ENCODE measurements around the gene IFT80.
"Not testable (repeated sequence)": the region's sequence is repeated elsewhere in the genome, so short reads cannot be mapped to it uniquely, and the experiment has no call there.

The IFT80 gene

DNA sequence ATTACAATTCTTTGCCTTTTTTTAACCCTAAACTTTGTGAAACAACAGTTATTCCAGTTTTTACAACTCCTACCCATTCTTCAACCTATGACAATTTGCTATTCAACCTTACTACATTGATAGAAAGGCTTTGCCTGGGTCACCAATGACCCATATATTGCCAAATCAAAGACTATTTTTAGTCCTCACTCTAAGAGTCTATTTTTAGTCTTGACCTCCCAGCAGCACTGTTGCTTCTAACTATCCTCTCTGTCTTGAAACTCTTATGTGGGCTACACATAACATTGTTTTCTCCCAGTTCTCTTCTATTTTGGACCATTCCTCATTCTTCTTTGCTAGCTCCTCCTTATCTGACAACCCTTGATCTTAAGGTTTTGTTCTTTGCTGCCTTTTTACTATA is 102.4 kb downstream of the IFT80 start:
- TF ChIP-seq ZNF274 (IDR thresholded peaks at IDR 0.05; ENCODE audit: low read depth, low read length) = no peak
- H3K4me3 ChIP-seq (ENCODE audit: low read length) = no peak overlapping the region

DNA sequence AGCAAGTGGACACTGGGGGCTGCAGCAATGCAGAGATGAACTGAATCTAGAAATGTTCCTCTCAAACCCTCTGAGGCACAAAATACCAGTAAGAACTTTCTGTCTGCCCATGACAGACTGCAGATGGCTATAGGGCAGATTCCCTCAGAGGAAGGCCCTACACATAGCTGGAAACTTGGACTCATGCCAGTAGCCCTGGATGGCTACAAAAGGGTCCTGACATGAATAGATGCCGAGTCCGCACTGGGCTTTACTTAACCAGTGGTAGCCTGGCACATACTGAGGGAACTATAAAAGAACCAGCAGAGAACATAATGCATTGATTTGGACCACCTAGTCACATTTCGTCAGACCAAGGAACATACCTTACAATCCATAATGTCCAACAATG is 107.1 kb downstream of the IFT80 start:
- no peak for TF ChIP-seq ZNF274 (IDR thresholded peaks at IDR 0.05; ENCODE audit: low read depth, low read length)
- H3K4me3 ChIP-seq (ENCODE audit: low read length) = no peak overlapping the region

DNA sequence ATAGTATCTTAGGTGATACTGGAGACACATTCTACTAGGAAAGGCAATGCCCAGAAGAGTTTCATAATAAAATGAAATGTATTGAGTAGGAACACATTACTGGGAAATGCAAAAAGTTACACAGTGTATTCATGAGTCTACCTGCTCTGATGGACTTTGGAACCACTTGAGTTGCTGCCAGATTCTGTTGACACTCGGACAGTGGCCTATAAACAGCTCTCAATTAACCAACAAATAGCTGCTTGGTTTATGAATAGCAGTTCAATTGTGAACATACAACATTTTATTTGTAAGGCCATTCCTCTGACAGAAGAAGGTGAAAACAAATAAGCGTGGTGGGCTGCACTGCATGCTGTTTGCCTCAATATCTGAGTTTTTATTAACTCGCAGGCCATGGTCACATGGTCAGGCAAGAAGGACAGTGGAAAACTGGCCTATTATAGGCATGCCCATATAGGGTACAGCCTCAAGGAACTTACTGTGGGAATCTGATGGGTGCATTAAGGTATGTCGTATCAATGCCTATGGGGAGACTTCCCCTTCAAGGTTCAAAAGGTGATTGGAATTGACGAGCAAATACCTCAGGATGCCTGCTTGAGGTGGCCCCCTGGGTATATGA is 107.6 kb downstream of the IFT80 start:
- TF ChIP-seq ZNF274 (IDR thresholded peaks at IDR 0.05; ENCODE audit: low read depth, low read length) = no peak
- H3K4me3 ChIP-seq (ENCODE audit: low read length) = no peak overlapping the region

DNA sequence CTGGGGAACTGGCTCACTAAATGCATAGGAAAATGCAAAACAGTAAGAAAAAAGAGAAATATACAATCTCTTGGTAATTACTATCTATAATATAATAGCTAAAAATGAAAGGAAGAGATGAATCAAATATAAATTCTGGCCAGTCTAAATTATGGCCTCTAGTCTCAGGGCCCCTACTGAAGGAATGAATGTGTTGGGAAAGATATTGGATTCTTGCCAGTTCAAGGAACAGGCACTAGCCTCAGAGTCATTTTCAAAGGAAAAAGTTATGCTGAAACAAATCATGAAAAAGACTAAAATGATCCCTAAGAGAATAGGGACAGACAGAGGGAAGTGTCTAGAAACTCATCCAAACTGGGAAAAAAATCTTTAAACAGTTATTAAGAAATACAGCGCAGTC is 111.4 kb downstream of the IFT80 start:
- no peak for TF ChIP-seq ZNF274 (IDR thresholded peaks at IDR 0.05; ENCODE audit: low read depth, low read length)
- no peak overlapping the region for H3K4me3 ChIP-seq (ENCODE audit: low read length)

DNA sequence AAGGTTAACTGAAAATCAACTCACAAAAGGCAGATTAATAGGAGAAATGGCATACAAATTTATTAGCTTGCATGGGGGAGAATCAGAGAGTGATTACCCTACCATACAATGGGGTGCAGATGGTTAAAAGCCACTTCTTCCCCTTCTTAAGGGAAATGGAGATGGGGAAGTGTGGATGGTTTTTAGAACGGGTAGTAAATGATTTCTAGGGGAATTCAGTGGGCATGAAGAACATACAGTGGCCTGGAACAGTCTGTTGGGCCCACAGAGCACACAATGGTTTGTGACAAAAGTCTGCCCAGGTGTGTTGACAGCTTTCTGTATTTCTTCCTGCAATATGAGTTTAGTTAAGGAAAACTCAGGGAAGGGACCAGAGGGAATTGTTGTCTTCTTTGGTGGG is 112.8 kb downstream of the IFT80 start:
- no peak for TF ChIP-seq ZNF274 (IDR thresholded peaks at IDR 0.05; ENCODE audit: low read depth, low read length)
- no peak overlapping the region for H3K4me3 ChIP-seq (ENCODE audit: low read length)

DNA sequence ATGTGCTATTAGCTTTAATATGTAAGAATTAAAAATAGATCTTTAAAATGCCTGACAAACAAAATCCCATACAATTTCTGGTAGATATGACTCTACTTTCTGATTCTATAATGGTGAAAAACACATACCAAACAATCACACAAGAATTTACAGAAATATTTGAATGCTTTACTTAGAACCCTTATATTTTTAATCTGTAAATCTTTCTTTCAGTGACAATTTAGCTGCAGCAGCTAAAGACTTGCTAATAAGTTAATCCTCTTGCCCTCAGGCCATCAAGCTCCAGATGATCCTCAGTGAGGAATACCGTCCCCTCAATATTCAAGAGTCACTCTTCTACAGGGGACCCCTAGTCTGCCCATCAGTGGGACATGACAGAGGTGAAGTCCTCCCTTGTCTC is 118.2 kb downstream of the IFT80 start:
- H3K4me3 ChIP-seq (ENCODE audit: low read length) = no peak overlapping the region
- TF ChIP-seq ZNF274 (IDR thresholded peaks at IDR 0.05; ENCODE audit: low read depth, low read length) = no peak

DNA sequence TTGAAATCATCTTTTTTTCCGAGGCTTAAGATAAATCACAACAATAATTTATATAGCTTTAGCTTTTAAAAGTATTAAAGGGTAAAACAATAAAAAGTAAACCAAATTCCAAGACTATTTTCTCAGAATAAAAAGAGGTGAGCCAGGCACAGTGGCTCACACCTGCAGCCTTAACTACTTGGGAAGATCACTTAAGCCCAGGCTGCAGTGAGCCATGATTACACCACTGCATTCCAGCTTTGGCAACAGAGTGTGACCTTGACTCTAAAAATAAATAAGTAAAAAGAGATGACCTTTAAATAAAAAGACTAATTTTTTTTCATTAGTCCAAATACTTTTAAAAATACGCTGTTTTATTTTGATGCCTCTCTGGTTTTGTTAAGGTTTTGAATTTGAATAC is 119.4 kb downstream of the IFT80 start:
- TF ChIP-seq ZNF274 (IDR thresholded peaks at IDR 0.05; ENCODE audit: low read depth, low read length) = no peak
- H3K4me3 ChIP-seq (ENCODE audit: low read length) = no peak overlapping the region

DNA sequence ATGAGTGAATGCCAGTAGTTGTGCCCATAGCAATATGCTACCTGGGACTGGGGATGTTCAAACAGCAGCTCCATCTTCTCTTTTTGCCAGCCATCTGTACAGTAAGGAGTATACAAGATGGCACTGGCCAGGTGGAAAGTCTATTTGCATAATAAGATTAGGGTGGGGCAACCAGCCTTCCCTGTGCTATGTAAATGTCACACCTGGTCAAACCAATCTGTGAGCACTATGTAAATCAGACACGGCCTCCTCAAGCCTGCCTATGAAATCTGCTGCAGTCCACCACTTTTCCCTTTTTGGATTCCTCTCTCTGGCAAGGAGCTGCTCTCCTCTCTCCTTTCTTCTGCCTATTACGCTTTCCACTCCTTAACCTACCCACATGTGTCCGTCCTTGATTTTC is 120.8 kb downstream of the IFT80 start:
- H3K4me3 ChIP-seq (ENCODE audit: low read length) = no peak overlapping the region
- TF ChIP-seq ZNF274 (IDR thresholded peaks at IDR 0.05; ENCODE audit: low read depth, low read length) = no peak

DNA sequence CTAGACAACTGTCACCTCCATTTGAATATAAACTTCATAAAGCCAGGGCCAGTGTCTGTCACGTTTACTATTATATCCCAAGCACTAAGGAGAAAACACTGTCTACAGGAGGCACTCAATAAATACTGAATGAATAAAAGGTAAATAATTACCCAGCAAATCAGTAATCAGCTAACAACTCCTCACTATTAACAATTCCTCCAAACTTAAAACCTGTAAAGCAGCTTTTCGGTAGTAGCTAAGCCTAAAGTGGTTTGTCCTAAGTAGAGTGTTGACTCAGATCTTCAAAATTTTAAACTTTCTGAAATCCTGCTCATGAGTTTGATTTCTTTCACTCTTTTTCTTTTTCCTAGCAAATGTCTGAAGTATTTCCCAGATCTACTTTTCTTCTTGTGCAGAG is 133.9 kb downstream of the IFT80 start:
- TF ChIP-seq ZNF274 (IDR thresholded peaks at IDR 0.05; ENCODE audit: low read depth, low read length) = no peak
- H3K4me3 ChIP-seq (ENCODE audit: low read length) = no peak overlapping the region

DNA sequence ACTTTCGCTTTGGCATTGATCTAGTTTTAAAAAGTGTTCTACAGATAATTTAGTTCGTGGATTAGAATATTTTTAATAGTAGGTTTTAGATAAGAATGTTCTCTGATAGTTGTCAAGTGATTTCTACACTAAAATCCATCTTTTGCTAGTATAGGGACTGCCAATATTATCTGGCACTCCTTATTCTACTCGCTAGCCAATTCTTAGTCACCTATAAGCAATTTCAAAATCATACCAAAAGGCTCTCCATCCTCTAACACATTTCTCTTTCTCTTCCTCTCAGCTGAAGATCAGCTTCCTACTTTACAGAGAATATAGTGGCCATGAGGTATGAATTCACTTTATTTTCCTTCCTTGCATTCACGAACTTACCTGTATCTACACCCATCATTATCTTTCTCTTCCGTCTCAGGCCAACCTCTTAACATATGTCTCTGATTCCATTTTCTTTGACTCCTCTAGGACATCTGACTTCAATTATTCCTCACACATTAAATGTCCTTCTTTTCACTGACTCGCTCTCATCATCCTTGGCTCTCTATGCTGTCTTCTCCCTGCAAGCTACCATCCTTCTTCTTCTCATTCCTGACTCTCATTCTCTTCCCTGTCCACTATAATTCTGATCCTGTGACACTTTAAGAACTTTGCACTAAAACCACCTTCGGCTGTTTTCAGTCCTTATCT is 138.3 kb downstream of the IFT80 start:
- no peak for TF ChIP-seq ZNF274 (IDR thresholded peaks at IDR 0.05; ENCODE audit: low read depth, low read length)
- H3K4me3 ChIP-seq (ENCODE audit: low read length) = no peak overlapping the region

DNA sequence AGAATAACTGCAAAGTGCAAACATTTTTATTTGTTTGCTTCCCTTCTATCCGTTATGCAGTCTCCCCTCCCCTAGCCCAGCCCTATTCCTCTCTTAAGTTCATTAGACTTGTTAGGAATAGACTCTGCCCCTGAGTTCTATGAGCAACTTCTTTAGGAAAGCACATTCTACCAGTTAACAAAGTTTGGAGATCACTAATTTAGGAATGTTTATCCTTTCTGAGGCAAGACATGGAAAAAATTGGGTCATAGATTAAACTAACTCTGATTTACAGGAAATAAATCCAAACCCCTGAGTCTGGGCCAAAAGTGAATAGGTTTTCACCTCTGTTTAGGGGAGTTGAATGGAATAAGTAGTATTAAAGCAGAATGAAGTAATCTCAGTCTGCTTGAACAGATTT is 139.4 kb downstream of the IFT80 start:
- TF ChIP-seq ZNF274 (IDR thresholded peaks at IDR 0.05; ENCODE audit: low read depth, low read length) = no peak

DNA sequence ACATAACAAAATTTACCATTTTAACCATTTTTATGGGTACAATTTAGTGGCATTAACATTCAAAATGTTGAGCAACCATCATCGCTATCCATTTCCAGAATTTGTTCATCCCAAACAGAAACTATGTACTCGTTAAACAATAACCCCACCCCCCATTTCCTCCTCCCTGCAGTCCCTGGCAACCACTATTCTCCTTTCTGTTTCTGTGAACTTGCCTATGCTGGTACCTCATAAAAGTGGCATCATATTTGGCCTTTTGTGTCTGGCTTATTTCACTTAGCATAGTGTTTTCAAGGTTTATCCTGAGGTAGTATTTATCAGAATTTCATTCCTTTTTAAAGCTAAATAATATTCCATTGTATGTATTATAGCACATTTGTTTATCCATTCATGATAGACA is 141.4 kb downstream of the IFT80 start:
- no peak overlapping the region for H3K4me3 ChIP-seq (ENCODE audit: low read length)
- no peak for TF ChIP-seq ZNF274 (IDR thresholded peaks at IDR 0.05; ENCODE audit: low read depth, low read length)

More for the DNA sequence above, 139.4 kb downstream of the IFT80 start:
- H3K4me3 ChIP-seq (ENCODE audit: low read length) = no peak overlapping the region

DNA sequence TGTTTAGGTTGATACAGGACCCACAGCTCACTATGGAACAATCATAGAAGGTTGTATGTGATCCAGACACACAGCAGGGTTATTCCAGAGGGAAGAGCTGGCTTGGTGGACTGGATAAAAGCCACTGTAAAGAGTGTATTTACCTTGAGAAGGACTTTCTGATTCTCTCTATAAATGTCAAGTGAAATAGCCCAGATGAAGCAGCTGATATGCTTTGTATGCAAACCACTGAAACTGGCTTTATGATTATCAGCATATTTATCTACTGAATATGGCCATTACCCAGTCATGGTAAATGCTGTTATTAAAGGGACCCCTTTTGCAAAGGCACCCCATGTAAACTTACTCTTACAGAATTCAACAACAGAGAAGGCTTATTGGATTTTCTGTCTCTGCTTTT is 145.7 kb downstream of the IFT80 start:
- no peak overlapping the region for H3K4me3 ChIP-seq (ENCODE audit: low read length)

DNA sequence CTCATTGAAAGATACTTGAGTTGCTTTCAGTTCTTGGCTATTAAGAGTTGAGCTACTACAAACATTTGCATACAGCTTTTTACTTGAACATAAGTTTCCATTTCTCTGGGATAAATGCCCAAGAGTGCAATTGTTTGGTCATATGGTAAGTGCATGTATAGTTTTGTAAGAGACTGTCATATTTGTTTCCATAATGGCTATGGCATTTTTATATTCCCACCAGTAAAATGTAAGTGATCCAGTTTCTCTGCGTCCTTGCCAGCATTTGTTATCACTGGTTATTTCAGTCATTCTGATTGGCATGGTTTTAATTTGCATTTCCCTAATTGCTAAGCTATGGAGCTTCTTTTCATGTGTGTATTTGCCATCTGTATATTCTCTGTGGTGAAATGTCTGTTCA is 151.3 kb downstream of the IFT80 start:
- no peak for TF ChIP-seq ZNF274 (IDR thresholded peaks at IDR 0.05; ENCODE audit: low read depth, low read length)
- no peak overlapping the region for H3K4me3 ChIP-seq (ENCODE audit: low read length)

More for the DNA sequence above, 145.7 kb downstream of the IFT80 start:
- no peak for TF ChIP-seq ZNF274 (IDR thresholded peaks at IDR 0.05; ENCODE audit: low read depth, low read length)

DNA sequence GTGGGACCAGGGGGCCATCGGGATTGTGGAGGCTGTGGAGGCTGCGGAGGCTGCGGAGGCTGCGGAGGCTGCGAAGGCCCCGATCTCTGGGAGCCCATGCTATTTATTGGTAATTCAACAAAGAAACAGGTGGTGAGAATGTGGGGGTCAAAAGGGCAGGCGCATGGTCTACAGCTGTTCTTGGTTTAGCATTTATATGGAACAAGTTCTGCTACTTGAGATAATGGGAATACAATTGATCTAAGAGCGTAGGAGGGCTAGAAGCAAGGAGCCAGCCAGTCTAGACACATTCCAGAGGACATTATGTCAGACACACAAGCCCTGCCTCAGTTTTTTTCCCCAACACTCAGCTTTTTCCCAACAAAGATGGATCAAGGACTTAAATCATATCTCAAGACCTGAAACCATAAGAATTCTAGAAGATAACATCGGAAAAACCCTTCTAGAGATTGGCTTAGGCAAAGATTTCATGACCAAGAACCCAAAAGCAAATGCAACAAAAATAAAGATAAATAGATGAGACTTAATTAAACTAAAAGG is 153.7 kb downstream of the IFT80 start:
- no peak for TF ChIP-seq ZNF274 (IDR thresholded peaks at IDR 0.05; ENCODE audit: low read depth, low read length)
- H3K4me3 ChIP-seq (ENCODE audit: low read length) = no peak overlapping the region

DNA sequence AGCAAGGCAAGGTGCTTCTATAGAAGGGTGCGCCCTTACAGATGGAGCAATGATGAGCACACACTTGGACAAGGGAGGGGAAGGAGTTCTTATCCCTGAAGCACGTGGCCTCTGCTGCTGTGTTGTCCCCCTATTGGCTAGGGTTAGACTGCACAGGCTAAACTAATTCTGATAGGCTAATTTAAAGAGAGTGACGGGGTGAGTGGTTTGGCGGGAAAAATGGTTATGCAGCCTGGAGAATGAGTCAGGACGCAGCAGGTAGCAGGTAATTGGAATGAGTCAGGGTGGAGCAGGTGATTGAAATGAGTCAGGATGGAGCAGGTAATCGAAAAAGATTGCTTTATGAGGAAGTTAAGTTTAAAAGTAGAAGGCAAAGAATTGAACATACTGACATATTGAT is 158.3 kb downstream of the IFT80 start:
- H3K4me3 ChIP-seq (ENCODE audit: low read length) = not testable (repeated sequence)

All from GM08714 (cell line).